ENCODE data around the gene KRTAP10-4.

DNA sequence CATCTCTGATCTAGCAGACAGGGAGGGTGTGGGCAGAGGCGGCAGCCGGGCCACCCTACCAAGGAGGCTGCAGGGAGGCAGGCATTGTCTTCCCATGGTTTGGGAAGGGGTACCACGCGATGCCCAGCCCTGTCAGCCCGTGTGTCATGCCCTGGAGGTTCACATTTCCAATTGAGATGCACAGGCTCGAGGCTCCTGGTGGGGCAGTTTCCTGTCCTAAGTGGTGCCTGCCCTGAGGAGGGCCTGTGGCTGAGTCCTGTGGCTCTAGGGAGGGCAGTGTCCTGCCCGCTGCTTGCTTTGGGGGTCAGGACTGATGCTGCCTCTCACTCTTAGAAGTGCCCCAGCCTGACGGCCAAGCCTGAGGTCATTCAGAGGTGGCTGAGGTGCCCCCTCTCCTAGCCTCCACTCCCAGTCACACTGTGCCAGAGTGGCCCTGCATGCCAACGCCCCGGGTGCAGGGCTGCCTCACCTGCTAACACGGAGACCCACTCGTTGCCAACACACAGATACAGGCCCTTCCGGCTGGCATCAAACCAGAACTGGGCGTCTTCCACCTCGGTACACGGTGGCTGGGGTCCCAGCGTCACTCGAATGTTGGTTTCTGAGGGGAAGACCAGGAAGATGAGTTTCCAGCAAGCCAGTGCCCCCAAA is 45.4 kb upstream of the KRTAP10-4 start:
- TF ChIP-seq, protein P1, sequence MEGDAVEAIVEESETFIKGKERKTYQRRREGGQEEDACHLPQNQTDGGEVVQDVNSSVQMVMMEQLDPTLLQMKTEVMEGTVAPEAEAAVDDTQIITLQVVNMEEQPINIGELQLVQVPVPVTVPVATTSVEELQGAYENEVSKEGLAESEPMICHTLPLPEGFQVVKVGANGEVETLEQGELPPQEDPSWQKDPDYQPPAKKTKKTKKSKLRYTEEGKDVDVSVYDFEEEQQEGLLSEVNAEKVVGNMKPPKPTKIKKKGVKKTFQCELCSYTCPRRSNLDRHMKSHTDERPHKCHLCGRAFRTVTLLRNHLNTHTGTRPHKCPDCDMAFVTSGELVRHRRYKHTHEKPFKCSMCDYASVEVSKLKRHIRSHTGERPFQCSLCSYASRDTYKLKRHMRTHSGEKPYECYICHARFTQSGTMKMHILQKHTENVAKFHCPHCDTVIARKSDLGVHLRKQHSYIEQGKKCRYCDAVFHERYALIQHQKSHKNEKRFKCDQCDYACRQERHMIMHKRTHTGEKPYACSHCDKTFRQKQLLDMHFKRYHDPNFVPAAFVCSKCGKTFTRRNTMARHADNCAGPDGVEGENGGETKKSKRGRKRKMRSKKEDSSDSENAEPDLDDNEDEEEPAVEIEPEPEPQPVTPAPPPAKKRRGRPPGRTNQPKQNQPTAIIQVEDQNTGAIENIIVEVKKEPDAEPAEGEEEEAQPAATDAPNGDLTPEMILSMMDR (conservative IDR thresholded peaks at IDR 0.05; ENCODE audit: low read depth in 2 of 2) = no peak
- TF ChIP-seq ZNF114 (CRISPR knock-in tag; IDR thresholded peaks at IDR 0.05) (no peak), EZH2phosphoT487 (IDR thresholded peaks at IDR 0.05; ENCODE audit: unreplicated experiment) (no peak), EZH2 (IDR thresholded peaks at IDR 0.05; ENCODE audit: low read depth, unreplicated experiment) (no peak), JUNB (IDR thresholded peaks at IDR 0.05; ENCODE audit: unreplicated experiment) (no peak), POLR2AphosphoS5 (IDR thresholded peaks at IDR 0.05; ENCODE audit: low read depth) (no peak)
- TF ChIP-seq, protein P2, sequence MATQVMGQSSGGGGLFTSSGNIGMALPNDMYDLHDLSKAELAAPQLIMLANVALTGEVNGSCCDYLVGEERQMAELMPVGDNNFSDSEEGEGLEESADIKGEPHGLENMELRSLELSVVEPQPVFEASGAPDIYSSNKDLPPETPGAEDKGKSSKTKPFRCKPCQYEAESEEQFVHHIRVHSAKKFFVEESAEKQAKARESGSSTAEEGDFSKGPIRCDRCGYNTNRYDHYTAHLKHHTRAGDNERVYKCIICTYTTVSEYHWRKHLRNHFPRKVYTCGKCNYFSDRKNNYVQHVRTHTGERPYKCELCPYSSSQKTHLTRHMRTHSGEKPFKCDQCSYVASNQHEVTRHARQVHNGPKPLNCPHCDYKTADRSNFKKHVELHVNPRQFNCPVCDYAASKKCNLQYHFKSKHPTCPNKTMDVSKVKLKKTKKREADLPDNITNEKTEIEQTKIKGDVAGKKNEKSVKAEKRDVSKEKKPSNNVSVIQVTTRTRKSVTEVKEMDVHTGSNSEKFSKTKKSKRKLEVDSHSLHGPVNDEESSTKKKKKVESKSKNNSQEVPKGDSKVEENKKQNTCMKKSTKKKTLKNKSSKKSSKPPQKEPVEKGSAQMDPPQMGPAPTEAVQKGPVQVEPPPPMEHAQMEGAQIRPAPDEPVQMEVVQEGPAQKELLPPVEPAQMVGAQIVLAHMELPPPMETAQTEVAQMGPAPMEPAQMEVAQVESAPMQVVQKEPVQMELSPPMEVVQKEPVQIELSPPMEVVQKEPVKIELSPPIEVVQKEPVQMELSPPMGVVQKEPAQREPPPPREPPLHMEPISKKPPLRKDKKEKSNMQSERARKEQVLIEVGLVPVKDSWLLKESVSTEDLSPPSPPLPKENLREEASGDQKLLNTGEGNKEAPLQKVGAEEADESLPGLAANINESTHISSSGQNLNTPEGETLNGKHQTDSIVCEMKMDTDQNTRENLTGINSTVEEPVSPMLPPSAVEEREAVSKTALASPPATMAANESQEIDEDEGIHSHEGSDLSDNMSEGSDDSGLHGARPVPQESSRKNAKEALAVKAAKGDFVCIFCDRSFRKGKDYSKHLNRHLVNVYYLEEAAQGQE (IDR thresholded peaks at IDR 0.05; ENCODE audit: unreplicated experiment) = no peak

All from GM23338 (cell line).